GM21619 (cell line): ENCODE measurements around the gene HSD17B7.
"Not testable (repeated sequence)": the region's sequence is repeated elsewhere in the genome, so short reads cannot be mapped to it uniquely, and the experiment has no call there.

Experiments
- ATAC-seq: cut with Tn5 transposase; IDR thresholded peaks from one replicate; pipeline ENCODE4 v1.9.1; 2021; ENCODE audit not compliant: unreplicated experiment

The HSD17B7 gene

DNA sequence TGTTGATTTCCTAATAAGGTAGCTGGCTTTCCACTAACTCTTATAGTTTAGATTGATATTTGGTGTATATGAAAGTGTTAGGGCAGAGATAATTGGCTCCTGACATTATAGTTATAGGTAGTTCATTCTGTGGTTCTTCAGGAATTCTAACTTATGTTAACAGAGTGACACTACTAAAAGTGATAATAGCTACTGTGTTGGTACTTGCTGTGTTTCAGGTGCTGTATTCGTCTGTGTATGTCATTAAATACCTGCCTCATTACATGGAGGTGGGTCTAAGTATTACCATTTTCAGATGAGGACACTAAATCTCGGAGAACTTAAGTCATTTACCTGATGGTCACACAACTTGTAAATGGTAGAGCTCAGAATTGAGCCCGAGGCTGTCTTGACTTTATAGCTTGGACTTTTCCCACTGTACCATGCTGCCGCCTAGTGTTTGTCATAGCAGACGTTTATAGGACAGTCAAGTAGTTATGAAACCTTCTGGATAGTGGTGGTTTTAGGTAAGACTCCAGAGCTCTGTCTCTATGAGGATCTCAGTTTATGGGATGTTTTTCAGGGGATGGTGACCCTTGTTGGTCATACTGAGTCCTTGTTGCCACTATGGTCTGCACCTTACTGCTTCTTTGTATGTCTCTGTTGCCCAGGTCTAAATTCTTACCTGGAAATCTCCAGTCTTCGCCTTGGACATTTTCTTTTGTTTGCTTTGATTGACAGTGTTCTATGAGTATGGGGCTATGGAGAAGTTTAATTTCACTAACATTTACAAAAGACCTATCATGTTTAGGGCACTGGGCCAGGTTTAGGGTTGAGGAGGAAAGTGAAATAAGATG is 9.7 kb downstream of the HSD17B7 start:
- ATAC-seq, result not testable (repeated sequence)

DNA sequence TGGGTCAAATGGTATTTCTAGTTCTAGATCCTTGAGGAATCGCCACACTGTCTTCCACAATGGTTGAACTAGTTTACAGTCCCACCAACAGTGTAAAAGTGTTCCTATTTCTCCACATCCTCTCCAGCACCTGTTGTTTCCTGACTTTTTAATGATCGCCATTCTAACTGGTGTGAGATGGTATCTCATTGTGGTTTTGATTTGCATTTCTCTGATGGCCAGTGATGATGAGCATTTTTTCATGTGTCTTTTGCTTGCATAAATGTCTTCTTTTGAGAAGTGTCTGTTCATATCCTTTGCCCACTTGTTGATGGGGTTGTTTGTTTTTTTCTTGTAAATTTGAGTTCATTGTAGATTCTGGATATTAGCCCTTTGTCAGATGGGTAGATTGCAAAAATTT is 17.0 kb downstream of the HSD17B7 start:
- not testable (repeated sequence) for ATAC-seq

DNA sequence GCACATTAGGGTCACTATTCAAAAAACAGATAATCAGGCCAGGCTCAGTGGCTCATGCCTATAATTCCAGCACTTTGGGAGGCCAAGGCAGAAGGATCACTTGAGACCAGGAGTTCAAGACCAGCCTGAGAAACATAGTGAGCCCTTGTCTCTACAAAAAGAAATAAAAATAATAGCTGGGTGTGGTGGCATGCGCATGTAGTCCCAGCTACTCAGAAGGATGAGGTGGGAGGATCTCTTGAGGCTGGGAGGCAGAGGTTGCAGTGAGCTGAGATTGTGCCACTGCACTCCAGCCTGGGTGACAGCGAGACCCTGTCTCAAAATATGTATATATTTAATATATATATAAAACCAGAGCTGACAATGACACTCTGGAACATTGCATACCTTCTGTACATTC is 21.9 kb downstream of the HSD17B7 start:
- not testable (repeated sequence) for ATAC-seq

DNA sequence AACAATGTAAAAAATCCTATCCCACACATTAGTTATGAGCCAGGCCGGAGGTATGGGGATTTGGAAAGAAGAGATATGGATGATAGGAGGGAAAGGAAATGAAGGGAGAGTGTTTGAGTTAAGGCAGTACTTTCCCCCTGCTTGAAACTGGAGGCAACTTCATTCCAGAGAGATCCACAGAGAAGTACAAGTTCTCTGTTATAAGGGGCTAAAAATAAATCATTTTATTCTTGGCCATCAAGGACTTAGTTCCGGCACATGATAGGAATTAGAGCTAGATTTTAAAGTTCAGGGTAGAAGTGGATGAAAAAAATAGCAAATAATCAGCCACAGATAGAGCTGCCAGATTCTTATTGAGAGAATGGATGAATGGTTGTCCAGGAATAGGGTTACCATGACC is 27.6 kb downstream of the HSD17B7 start:
- ATAC-seq, result not testable (repeated sequence)

DNA sequence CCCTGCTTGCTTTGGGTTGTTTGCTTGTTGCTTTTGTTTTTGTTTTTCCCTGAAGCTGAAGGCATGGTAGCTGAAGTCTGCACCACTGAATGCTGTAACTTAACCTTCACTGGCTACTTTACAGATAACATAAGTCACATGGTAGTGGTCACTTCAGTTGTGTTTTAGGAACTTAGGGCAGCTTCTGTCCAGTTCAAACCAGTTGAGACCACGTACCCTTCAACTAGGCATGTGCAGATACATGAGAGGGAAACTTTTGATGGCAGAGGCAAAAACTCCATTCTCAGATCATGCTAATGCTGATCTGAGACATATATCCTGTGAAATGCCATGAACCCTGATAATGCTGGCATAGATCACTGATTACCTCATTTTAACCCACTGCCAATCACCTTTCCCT is 28.2 kb downstream of the HSD17B7 start:
- ATAC-seq, result not testable (repeated sequence)

DNA sequence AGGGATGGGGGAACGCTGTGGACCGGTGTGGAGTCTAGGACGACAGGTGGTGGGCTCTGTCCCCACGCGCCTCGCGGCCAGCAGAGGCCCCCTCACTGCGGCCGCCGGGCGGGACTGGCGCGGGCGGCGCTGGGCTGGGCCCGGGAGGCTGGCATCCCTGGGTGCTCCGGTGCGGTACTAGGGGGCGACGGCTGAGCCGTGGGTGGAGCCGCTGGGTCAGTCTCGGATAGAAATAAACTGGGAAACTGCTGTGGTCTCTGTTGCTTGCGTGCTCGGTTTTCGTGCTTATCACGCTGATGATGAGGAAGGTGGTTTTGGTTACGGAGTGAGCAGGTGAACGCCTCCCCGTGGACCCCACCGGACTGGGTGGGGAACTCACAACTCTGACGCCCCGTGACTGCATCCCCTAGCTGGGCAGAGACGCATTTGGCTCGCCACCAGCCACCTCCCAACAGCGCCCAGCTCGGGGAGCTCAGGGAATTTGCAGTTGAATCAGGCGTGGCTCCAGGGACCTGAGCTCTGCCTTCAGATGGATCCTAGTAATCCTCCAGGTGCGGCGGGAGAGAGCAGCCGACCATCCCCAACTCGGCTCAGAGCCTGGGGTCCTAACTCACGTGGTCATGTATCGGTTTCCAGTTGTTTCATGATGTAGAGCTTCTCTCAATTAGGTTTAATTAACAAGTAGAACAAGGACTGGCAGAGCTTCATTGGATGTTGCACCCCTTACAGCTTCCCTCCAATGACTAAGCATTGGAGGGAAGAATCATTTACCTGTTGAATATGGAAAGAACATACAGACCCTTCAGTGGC is 32.1 kb downstream of the HSD17B7 start:
- no peak for ATAC-seq

DNA sequence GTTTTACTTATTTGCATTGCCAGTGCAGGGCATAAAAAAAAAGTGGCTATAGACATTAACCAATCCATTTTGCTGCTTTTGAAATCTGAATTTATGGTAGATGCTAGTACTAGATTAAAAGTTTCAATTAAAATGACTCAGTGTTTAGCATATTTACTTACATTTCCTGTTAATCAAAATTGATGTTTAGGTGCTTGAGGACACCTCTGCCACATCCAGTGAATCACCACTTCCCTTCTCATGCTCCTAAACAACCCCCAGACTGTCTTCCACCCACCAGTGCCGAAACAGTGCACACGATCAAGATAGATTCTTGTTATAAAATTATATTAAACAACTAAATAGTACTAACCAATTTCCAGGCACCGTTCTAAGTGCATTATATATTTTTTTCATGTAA is 32.7 kb downstream of the HSD17B7 start:
- ATAC-seq, result no peak

DNA sequence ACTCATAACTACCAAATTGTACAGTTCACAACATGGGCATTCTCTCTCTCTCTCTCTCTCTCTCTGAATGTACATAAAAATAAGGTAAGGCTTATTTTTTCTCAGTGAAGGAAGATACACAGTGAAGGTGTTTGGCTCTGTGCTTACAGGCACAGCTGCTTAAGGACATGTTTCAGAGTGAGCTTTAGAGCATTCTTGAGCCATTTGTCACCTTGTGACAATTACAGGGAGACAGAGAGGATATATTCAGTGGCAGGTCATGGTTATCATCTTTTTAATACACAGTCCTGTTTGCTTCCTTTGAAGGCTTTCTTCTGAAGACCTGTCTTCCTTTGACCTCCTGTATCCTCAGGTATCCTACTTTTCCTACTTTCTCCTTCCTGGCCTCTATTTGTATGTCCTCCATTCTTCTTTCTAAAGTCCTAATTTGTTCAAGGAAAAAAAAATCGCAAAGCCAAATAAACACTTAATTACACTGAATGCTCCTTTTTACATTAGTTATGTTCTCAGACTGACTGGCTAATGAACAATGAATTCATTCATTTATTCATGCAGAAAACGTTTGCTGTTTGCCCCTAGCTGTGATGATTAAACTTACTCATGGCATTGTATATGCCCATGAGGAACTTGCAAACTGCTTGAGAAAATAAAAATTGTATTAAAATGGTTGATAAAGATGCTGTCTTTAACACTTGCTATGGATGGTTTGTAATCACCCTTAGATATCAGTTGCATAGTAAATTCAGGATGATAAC is 33.4 kb downstream of the HSD17B7 start:
- ATAC-seq, result no peak

DNA sequence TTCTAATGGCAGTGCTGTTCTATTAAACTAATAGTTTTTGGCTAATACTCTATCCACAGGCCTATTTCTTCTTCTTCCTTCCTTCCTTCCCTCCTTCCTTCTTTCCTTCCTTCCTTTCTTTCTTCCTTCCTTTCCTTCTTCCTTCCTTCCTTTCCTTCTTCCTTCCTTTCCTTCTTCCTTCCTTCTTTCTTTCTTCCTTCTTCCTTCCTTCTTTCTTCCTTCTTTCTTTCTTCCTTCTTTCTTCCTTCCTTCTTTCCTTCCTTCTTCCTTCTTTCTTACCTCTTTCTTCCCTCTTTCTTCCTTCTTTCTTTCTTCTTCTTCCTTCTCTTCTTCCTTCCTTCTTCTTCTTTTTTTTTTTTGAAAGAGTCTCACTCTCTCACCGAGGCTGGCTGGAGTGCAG is 38.8 kb downstream of the HSD17B7 start:
- no peak for ATAC-seq

DNA sequence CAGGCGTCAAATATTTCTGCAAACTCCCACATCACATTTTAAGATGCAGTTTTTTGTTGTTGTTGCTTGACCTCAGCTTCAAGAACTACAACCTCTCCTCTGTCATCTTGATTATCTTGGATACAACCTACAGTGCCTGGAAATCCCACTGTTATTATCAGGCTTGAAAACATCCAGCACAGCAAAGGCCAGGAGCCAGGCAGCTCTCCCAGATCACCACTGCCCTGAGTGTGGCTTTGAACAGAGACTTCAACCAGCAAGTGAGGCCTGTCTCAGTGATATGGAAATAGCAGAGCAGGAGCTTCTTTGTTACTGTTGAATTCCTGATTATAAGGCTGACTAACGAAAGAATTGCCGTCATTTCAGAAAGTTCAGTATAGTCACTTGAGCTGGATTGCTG is 42.0 kb downstream of the HSD17B7 start:
- no peak for ATAC-seq

DNA sequence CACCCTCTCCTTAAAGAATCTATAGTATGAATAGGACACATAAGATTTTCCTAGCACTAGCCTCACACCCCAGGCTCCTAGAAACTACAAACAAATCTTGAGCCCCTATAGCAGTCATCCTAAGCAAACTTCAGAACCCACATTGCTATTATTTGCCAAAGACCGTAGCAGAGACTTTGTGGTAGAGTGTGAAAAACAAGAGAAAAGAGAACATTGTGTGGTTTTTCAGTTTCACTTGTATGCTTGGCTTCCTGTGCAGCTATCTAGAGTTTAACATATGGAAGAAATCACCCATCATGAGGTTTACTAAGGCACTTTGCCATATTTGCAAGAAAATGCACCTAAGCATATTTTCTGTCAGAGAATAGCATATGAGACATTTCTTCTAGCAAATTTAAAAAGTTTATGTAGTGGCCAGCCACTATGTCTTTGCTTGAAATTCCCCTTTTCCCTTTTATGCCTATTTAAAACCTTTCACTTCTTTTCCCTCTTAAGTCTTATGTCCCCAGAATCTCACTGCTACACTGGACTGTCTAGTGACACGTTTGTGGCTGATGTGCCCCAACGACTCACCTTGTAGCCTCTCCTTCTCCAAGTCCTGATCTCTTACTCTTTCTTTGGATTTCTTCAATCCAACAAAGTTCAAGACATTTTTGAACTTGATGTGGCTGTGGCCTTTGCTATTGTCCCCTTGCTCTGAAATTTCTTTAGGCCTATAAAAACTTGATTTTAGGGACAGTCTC is 44.8 kb downstream of the HSD17B7 start:
- ATAC-seq, result peak; percentile 87

DNA sequence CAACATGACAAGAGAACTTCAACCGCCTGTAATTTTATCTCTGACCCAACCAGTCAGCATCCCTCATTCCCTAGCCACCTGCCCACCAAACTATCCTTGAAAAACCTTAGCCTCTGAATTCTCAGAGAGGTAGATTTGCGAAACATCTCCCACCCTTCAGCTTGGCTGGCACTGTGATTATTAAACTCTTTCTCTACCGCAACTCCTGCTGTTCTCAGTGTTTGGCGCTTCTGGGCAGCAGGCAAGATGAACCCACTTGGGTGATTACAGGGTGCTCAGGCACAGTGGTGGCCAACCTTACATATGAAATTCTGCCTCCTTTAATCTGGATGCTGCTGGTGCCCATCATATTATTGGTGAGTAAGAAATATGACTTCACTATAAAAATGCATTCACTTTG is 48.4 kb downstream of the HSD17B7 start:
- no peak for ATAC-seq

DNA sequence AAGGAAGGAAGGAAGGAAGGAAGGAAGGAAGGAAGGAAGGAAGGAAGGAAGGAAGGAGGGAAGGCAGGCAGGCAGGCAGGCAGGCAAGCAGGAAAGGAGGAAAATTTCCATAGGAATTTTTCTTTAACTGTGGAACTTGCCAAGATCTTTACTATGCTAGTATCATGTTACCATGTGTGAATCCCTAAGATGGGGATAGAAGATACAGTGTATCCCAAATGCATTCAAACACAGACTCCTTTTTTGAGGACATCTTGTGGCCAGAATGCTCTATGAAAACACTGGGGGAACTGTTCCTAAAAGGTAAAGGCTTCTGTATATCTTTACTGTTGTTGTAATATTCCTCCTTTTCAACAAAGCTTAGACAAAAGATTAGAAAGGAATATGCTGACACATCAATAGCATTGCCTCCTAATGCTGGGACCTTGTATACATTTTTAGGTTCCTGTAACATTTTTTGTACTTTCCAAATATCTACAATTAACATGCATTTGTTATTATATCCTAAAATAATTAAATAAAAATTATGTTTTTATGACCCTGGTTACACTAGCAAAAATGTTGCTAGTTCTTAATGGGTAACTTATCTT is 49.8 kb downstream of the HSD17B7 start:
- ATAC-seq, result no peak

DNA sequence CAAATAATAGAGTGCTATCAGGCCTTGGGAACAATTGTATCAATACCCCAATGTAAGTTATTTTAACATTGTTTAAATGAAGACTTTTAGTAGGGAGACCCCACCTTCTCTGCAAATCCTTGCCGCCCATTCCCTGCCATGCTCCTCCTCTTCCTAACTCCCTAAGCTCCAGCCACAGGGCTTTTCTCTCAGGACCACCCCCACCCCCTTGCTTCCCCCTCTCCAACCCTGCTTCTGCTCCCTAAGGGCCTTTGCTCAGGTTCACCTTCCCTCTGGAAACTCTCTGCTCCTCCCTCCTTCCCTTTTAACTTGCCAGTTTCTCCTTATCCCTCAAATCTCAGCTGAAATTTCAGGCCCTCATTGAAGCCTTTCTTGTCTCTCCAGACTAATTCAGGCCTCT is 53.7 kb downstream of the HSD17B7 start:
- ATAC-seq, result no peak

DNA sequence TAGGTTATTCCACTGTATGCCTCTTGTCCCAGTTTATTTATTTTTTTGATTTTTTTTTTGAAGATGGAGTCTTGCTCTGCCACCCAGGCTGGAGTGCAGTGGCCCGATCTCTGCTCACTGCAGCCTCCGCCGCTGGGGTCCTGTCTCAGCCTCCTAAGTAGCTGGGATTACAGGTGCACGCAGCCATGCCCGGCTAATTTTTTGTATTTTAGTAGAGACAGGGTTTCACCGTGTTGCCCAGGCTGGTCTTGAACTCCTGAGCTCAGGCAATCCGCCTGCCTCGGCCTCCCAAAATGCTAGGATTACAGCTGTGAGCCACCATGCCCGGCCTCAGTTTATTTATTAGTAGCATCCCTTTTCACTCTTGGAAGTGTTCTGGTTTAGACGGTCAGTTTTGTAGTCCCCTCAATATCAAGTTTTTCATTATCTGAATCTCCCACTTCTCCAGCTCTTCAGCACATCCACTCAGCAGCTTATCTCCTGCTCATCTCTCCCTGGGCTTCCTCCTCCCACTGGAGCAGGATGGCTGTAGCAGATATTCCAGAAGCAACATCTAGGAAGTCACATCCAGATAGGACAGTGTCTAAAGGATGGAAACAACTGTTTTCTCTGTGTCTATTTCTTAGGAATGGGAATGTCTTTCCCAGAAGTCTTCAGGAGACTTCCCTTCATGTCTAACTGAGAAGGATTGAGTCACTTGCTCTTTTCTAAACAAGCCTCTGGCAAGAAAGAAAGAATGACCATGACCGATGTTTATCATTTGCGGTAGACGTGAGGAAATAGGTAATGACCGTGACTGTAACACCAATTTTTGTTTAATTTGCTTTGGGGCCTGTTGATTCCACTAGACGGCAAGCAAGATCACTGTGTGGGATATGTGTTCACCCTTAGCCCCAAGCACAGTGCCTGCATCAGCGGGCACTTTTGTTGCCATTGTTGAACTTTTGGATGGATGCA is 56.0 kb downstream of the HSD17B7 start:
- ATAC-seq, result no peak

DNA sequence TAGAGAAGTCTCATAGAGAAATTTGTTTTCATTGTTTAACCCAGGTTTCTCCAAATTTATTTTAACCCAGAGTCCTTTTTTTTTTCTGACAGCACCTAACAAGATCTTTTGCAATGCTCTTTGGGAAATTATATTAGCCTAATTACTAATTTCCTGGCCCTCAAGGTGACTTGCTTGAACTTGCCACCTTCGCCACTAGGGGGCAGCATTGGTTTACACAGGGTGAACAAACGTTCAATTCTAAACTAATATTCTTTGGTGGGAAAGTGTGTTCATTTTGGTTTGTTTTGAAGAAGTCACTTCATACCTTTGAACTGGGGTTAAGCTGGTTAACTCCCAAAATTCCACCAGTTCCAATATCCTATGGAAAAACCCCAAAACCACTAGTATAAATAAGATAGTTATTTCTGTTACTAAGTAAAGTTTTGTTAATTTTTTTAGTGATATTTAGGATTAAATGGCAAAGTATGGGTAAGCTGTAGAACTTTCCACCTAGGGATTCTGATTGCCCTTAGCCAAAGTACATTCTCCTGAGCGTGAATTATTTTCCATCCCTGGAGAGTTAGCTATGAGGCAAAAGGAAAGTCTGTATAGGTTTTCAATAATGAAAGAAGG is 57.4 kb downstream of the HSD17B7 start:
- peak; percentile 54 for ATAC-seq

DNA sequence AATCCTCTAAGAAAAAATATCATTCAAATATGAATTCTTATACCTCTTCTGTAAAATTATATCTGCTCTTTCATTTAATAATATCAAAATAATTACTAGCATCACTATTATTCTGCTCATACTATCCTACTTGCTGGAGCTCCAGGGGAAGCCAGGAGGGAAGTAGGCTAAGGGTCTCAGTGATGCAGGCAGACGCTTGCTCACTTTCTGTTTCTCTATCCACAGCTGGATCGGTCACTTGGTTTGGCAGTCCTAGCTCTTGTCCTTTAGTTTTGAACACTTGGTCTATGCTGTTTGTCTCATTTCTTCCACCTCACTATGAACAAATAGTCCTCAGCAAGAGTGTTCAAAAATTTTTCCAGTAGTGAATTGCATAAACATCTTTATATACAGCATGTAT is 59.2 kb downstream of the HSD17B7 start:
- ATAC-seq, result no peak

DNA sequence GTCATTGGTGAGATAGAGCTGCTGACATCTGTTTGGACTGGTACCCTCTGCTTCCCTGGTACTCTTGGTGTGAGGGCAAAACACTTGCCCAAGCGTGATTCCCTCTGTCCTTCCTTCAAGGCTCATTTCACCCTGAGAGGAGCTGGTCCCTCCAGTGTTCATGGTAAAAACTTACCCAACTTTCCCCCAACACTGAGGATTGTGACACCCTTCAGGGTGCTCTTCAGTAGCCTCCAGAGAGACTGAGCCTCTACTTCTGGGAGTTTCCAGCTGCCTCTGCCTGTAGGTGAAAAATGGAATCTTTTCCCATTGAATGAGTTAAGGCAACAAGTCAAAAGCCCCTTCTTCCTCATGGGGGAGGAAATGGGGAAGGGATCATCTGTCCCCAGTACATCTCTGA is 60.8 kb downstream of the HSD17B7 start:
- ATAC-seq, result no peak
